ENCODE measurements around the gene CD48.
"Not testable (repeated sequence)": the region's sequence is repeated elsewhere in the genome, so short reads cannot be mapped to it uniquely, and the experiment has no call there.

Gene CD48

GRCh38 chr1:160712525-160713080 is 981 bp upstream of the CD48 start:
- DNase-seq, result peak; percentile 41 to 46

GRCh38 chr1:160711276-160711601 is 383 bp downstream of the CD48 start:
- no peak for DNase-seq

- no peak for DNase-seq
Measured at GRCh38 chr1:160710517-160711252, 937 bp downstream of the CD48 start.

- no peak for DNase-seq
Measured at GRCh38 chr1:160709715-160710114, 1.9 kb downstream of the CD48 start.

- no peak for DNase-seq
Measured at GRCh38 chr1:160708801-160709200, 2.8 kb downstream of the CD48 start.

GRCh38 chr1:160708118-160708517 is 3.5 kb downstream of the CD48 start:
- no peak for DNase-seq

- no peak for DNase-seq
Measured at GRCh38 chr1:160707236-160708064, 4.2 kb downstream of the CD48 start.

GRCh38 chr1:160706526-160707235 is 4.9 kb downstream of the CD48 start:
- DNase-seq, result no peak

- DNase-seq, result no peak
Measured at GRCh38 chr1:160705742-160706141, 5.9 kb downstream of the CD48 start.

- not testable (repeated sequence) for DNase-seq
Measured at GRCh38 chr1:160705212-160705621, 6.4 kb downstream of the CD48 start.

- no peak for DNase-seq
Measured at GRCh38 chr1:160704250-160704649, 7.4 kb downstream of the CD48 start.

GRCh38 chr1:160702100-160702499 is 9.5 kb downstream of the CD48 start:
- DNase-seq, result no peak

- DNase-seq, result not testable (repeated sequence)
Measured at GRCh38 chr1:160692390-160692789, 19.2 kb downstream of the CD48 start.

- no peak for DNase-seq
Measured at GRCh38 chr1:160685266-160685665, 26.4 kb downstream of the CD48 start.

- no peak for DNase-seq
Measured at GRCh38 chr1:160682983-160683865, 28.4 kb downstream of the CD48 start.

GRCh38 chr1:160681891-160682140 is 29.8 kb downstream of the CD48 start:
- no peak for DNase-seq

- DNase-seq, result peak; percentile 85 to 90
Measured at GRCh38 chr1:160681066-160681890, 30.3 kb downstream of the CD48 start.

- no peak for DNase-seq
Measured at GRCh38 chr1:160680399-160680798, 31.2 kb downstream of the CD48 start.

- DNase-seq, result no peak
Measured at GRCh38 chr1:160679893-160680292, 31.7 kb downstream of the CD48 start.

- no peak for DNase-seq
Measured at GRCh38 chr1:160676869-160677597, 34.6 kb downstream of the CD48 start.

Measured in activated CD4-positive, alpha-beta T cell treated with anti-CD3 and anti-CD28 coated beads for 4 hours (primary cell).